ENCODE results near the gene KRTAP9-9.
"Not testable (repeated sequence)": the region's sequence is repeated elsewhere in the genome, so short reads cannot be mapped to it uniquely, and the experiment has no call there.

The KRTAP9-9 gene

DNA sequence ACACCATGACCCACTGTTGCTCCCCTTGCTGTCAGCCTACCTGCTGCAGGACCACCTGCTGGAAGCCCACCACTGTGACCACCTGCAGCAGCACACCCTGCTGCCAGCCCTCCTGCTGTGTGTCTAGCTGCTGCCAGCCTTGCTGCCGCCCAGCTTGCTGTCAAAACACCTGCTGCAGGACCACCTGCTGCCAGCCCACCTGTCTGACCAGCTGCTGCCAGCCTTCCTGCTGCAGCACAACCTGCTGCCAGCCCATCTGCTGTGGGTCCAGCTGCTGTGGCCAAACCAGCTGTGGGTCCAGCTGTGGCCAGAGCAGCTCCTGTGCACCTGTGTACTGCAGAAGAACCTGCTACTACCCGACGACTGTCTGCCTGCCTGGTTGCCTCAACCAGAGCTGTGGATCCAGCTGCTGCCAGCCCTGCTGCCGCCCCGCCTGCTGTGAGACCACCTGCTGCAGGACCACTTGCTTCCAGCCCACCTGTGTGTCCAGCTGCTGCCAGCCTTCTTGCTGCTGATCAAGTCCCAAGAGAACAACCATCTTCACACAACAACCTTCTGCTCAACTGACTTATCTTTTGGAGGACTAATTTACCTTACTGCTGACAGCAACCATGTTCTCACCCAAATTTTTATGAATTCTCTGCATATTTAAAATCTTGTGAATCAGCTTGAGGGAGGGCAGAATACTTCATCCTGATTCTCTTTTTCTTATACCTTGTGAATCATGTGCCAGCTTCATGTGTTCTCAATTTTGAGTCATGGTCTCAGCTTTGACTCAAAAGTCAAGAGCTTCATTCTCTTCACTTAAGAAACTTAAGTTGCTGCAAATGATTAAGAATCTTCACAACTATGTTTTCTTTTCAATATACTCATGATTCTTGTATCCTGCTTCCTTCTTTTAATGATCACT, at the start of gene KRTAP9-9:
Gene KRTAP9-9 (plus strand): TSS at position 4 of the 910 bp plus-strand sequence.
- DNase-seq; H3K9ac ChIP-seq (ENCODE audit: low read depth, low read length); H3K79me2 ChIP-seq (ENCODE audit: insufficient read depth, low read length); H3K4me1 ChIP-seq (ENCODE audit: insufficient read depth, low read length); H3K27ac ChIP-seq (ENCODE audit: low read length); H3K9me3 ChIP-seq (ENCODE audit: insufficient read depth, low read length, severe bottlenecking); H3K4me2 ChIP-seq (ENCODE audit: insufficient read depth, low read length); H3K27me3 ChIP-seq (ENCODE audit: insufficient read depth, low read length, poor library complexity); H2AFZ ChIP-seq (ENCODE audit: low read depth, low read length); ATAC-seq (ENCODE audit: insufficient read depth, low read depth); H3K36me3 ChIP-seq (ENCODE audit: insufficient read depth, low read length); H4K20me1 ChIP-seq (ENCODE audit: insufficient read depth, low read length); H3K4me3 ChIP-seq (ENCODE audit: low read depth in 1 of 2, low read length in 2 of 2): not testable (repeated sequence)

DNA sequence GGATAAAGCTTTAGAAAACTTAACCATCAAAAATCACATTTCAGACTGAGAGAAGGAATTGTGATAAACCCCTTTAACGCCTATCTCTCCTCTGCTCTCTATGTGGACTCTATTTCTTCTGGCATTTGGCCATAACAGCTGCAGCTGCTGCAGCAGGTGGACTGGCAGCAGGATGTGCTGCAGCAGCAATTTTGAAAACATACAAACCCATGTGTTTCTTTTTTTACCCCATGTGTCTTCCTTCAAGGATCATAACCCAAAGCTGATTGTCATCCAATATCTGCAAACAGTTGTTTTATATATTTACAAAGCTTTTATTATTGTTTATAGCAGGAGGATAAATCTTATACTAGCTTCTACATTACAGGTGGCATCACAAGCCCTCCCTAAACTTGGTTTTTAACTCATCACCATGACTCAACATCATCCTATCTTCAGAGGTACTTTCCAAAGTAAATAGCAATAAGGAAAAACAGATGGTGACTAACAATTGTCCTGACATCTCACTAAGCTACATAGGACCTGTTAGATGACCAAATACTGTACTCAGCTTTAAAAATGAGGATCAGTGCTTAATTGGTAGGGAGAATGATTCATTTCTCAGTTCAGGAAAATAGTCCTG, 43.2 kb upstream of the KRTAP9-9 start:
- H3K27me3 ChIP-seq (ENCODE audit: insufficient read depth, low read length, poor library complexity), result peaks cover 8% of the 10 kb centered on the region
- no peaks in the 10 kb centered on the region for H3K79me2 ChIP-seq (ENCODE audit: insufficient read depth, low read length)
- no peaks in the 10 kb centered on the region for H4K20me1 ChIP-seq (ENCODE audit: insufficient read depth, low read length)
- H2AFZ ChIP-seq (ENCODE audit: low read depth, low read length), result no peak overlapping the region
- no peak overlapping the region for H3K27ac ChIP-seq (ENCODE audit: low read length)
- H3K9ac ChIP-seq (ENCODE audit: low read depth, low read length), result no peak overlapping the region
- DNase-seq (no peak), ATAC-seq (ENCODE audit: insufficient read depth, low read depth) (no peak)
- no peak overlapping the region for H3K4me3 ChIP-seq (ENCODE audit: low read depth in 1 of 2, low read length in 2 of 2)
- H3K4me2 ChIP-seq (ENCODE audit: insufficient read depth, low read length), result no peak overlapping the region
- no peaks in the 10 kb centered on the region for H3K4me1 ChIP-seq (ENCODE audit: insufficient read depth, low read length)
- H3K9me3 ChIP-seq (ENCODE audit: insufficient read depth, low read length, severe bottlenecking), result no peaks in the 10 kb centered on the region
- TF ChIP-seq, protein P1, sequence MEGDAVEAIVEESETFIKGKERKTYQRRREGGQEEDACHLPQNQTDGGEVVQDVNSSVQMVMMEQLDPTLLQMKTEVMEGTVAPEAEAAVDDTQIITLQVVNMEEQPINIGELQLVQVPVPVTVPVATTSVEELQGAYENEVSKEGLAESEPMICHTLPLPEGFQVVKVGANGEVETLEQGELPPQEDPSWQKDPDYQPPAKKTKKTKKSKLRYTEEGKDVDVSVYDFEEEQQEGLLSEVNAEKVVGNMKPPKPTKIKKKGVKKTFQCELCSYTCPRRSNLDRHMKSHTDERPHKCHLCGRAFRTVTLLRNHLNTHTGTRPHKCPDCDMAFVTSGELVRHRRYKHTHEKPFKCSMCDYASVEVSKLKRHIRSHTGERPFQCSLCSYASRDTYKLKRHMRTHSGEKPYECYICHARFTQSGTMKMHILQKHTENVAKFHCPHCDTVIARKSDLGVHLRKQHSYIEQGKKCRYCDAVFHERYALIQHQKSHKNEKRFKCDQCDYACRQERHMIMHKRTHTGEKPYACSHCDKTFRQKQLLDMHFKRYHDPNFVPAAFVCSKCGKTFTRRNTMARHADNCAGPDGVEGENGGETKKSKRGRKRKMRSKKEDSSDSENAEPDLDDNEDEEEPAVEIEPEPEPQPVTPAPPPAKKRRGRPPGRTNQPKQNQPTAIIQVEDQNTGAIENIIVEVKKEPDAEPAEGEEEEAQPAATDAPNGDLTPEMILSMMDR (IDR thresholded peaks at IDR 0.05; ENCODE audit: borderline replicate concordance, extremely low read depth, low read length, poor library complexity, severe bottlenecking), result no peak
- no peak for TF ChIP-seq EZH2 (IDR thresholded peaks at IDR 0.05; ENCODE audit: borderline replicate concordance, low read depth, low read length, severe bottlenecking)
- no peaks in the 10 kb centered on the region for H3K36me3 ChIP-seq (ENCODE audit: insufficient read depth, low read length)

DNA sequence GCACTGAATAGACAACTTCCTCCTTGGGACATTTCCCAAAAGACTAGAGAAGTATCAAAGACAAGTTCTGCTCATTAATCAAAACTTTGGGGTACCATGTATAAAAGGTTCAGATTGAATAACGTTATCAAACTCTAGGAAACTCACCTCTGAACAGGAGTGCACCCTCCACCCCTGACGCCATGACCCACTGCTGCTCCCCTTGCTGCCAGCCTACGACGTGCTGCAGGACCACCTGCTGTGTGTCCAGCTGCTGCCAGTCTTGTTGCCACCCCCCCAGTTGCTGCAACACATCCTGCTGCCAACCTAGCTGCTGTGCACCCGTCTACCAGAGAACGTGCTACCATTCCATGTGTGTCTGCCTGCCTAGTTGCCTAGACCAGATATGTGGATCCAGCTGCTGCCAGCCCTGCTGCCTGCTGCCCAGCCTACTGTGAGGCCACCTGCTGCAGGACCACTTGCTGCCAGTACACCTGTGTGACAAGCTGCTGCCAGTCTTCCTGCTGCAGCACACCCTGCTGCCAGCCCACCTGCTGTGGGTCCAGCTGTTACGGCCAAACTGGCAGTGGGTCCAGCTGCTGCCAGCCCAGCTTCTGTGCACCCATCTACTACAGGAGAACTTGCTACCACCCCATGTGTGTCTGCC, 42.5 kb upstream of the KRTAP9-9 start:
- Histone ChIP-seq H3K79me2 (ENCODE audit: insufficient read depth, low read length) (no peaks in the 10 kb centered on the region), H3K4me1 (ENCODE audit: insufficient read depth, low read length) (no peaks in the 10 kb centered on the region), H3K4me2 (ENCODE audit: insufficient read depth, low read length) (no peak overlapping the region), H3K36me3 (ENCODE audit: insufficient read depth, low read length) (no peaks in the 10 kb centered on the region), H3K9me3 (ENCODE audit: insufficient read depth, low read length, severe bottlenecking) (no peaks in the 10 kb centered on the region), H3K27me3 (ENCODE audit: insufficient read depth, low read length, poor library complexity) (peaks cover 8% of the 10 kb centered on the region), H4K20me1 (ENCODE audit: insufficient read depth, low read length) (no peaks in the 10 kb centered on the region), H3K9ac (ENCODE audit: low read depth, low read length) (no peak overlapping the region), H3K27ac (ENCODE audit: low read length) (no peak overlapping the region), H3K4me3 (ENCODE audit: low read depth in 1 of 2, low read length in 2 of 2) (no peak overlapping the region), H2AFZ (ENCODE audit: low read depth, low read length) (no peak overlapping the region)
- no peak for ATAC-seq (ENCODE audit: insufficient read depth, low read depth)
- no peak for DNase-seq
- TF ChIP-seq, protein P1 (IDR thresholded peaks at IDR 0.05; ENCODE audit: borderline replicate concordance, extremely low read depth, low read length, poor library complexity, severe bottlenecking), result no peak
- no peak for TF ChIP-seq EZH2 (IDR thresholded peaks at IDR 0.05; ENCODE audit: borderline replicate concordance, low read depth, low read length, severe bottlenecking)

DNA sequence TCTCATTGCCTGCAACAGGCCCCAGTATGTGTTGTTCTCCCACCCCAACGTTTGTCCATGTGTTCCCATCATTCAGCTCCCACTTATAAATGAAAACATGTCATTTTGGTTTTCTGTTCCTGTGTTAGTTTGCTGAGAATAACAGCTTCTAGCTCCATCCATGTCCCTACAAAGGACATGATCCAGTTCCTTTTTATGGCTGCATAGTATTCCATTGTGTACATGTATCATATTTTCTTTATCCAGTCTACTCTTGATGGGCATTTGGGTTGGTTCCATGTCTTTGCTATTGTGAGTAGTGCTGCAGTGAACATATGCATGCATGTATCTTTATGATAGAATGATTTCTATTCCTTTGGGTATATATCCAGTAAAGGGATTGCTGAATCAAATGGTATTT, 39.5 kb upstream of the KRTAP9-9 start:
- Histone ChIP-seq H3K4me1 (ENCODE audit: insufficient read depth, low read length) (no peaks in the 10 kb centered on the region), H3K36me3 (ENCODE audit: insufficient read depth, low read length) (no peaks in the 10 kb centered on the region), H2AFZ (ENCODE audit: low read depth, low read length) (no peak overlapping the region), H3K4me2 (ENCODE audit: insufficient read depth, low read length) (no peak overlapping the region), H3K27me3 (ENCODE audit: insufficient read depth, low read length, poor library complexity) (peaks cover 2% of the 10 kb centered on the region), H3K27ac (ENCODE audit: low read length) (no peak overlapping the region), H3K4me3 (ENCODE audit: low read depth in 1 of 2, low read length in 2 of 2) (no peak overlapping the region), H3K9ac (ENCODE audit: low read depth, low read length) (no peak overlapping the region), H4K20me1 (ENCODE audit: insufficient read depth, low read length) (no peaks in the 10 kb centered on the region), H3K9me3 (ENCODE audit: insufficient read depth, low read length, severe bottlenecking) (no peaks in the 10 kb centered on the region), H3K79me2 (ENCODE audit: insufficient read depth, low read length) (no peaks in the 10 kb centered on the region)
- DNase-seq (no peak), ATAC-seq (ENCODE audit: insufficient read depth, low read depth) (no peak)
- TF ChIP-seq EZH2 (IDR thresholded peaks at IDR 0.05; ENCODE audit: borderline replicate concordance, low read depth, low read length, severe bottlenecking), result no peak
- TF ChIP-seq, protein P1 (IDR thresholded peaks at IDR 0.05; ENCODE audit: borderline replicate concordance, extremely low read depth, low read length, poor library complexity, severe bottlenecking), result no peak

Data from DND-41 (cell line).